22Rv1 (cell line): ENCODE data around the gene RBM24.

Experiments
- ZFX ChIP-seq: fragments of 450-650 bp; IDR thresholded peaks from 2 replicates; pipeline ENCODE4 v1.6.1; 2017; ENCODE audit warnings: antibody characterized with exemption, borderline replicate concordance
- TF ChIP-seq, protein P1 (sequence below): fragments of 450-650 bp; IDR thresholded peaks from 2 replicates; pipeline ENCODE4 v1.5.1; 2017; ENCODE audit warnings: mild to moderate bottlenecking

GRCh38 chr6:17299750-17300149 is 18.6 kb downstream of the RBM24 start:
- TF ChIP-seq, protein P1, sequence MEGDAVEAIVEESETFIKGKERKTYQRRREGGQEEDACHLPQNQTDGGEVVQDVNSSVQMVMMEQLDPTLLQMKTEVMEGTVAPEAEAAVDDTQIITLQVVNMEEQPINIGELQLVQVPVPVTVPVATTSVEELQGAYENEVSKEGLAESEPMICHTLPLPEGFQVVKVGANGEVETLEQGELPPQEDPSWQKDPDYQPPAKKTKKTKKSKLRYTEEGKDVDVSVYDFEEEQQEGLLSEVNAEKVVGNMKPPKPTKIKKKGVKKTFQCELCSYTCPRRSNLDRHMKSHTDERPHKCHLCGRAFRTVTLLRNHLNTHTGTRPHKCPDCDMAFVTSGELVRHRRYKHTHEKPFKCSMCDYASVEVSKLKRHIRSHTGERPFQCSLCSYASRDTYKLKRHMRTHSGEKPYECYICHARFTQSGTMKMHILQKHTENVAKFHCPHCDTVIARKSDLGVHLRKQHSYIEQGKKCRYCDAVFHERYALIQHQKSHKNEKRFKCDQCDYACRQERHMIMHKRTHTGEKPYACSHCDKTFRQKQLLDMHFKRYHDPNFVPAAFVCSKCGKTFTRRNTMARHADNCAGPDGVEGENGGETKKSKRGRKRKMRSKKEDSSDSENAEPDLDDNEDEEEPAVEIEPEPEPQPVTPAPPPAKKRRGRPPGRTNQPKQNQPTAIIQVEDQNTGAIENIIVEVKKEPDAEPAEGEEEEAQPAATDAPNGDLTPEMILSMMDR, result no peak
- no peak for TF ChIP-seq ZFX
